Measurements from ENCODE around the gene PARD3. TPM values are rescaled to one million over a fixed set of nuclear protein-coding genes. Genes with fewer than 3 reads are reported as not detected.
A peak's percentile ranks its signal among the peaks of the same experiment; 100 is the strongest.

The PARD3 gene
- total RNA-seq, 1 donor from 2014 or later = 37.2 TPM

DNA sequence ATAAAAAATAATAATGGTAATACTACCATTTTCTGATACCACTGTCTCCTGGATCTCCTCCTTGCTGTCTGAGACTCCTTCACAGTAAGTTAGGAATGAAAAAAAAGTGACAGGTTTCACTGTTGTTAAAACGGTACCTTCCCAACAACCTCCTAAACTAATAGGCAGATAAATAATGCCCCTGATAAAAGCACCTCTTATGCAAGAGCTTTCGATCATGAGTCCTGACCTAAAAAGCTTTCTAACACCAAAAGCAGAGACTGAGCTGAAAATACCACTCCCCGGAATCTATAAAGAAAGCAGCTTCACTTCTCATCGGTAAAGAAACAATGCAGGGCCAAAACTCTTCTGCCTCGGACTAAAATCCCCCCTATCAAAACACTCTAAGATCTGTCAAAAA lies 14.5 kb downstream of the PARD3 start:
- H3K9me3 Mint-ChIP-seq (ENCODE audit: unreplicated experiment) = no peaks in the 10 kb centered on the region
- H3K4me3 Mint-ChIP-seq (ENCODE audit: unreplicated experiment) = no peak overlapping the region
- H3K36me3 Mint-ChIP-seq (ENCODE audit: unreplicated experiment) = peaks cover 8% of the 10 kb centered on the region
- peaks cover 12% of the 10 kb centered on the region for H3K4me1 Mint-ChIP-seq (ENCODE audit: unreplicated experiment)
- H3K27me3 Mint-ChIP-seq (ENCODE audit: unreplicated experiment) = no peaks in the 10 kb centered on the region
- TF ChIP-seq, protein P1, sequence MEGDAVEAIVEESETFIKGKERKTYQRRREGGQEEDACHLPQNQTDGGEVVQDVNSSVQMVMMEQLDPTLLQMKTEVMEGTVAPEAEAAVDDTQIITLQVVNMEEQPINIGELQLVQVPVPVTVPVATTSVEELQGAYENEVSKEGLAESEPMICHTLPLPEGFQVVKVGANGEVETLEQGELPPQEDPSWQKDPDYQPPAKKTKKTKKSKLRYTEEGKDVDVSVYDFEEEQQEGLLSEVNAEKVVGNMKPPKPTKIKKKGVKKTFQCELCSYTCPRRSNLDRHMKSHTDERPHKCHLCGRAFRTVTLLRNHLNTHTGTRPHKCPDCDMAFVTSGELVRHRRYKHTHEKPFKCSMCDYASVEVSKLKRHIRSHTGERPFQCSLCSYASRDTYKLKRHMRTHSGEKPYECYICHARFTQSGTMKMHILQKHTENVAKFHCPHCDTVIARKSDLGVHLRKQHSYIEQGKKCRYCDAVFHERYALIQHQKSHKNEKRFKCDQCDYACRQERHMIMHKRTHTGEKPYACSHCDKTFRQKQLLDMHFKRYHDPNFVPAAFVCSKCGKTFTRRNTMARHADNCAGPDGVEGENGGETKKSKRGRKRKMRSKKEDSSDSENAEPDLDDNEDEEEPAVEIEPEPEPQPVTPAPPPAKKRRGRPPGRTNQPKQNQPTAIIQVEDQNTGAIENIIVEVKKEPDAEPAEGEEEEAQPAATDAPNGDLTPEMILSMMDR (IDR thresholded peaks at IDR 0.05) = no peak
- DNase-seq (ENCODE audit: extremely low spot score, unreplicated experiment) = no peak
- no peak overlapping the region for H3K27ac Mint-ChIP-seq (ENCODE audit: unreplicated experiment)

DNA sequence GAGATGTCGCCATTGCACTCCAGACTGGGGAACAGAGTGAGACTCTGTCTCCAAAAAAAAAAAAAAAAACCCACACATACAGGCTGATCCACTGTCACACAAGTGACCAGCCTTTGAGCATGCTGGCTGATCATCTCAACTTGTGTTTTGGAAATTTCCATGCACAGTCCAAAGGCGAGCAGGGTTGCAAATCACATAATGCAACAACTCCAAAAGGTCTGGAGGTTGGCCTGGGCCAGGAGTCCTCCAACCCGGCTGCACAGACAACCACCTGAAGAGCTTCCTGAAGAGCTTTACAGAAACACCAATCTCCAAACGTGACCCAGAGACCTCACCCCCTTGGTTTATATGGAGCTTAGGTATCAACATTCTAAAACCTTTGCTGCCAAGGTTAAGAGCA lies 16.4 kb downstream of the PARD3 start:
- DNase-seq (ENCODE audit: extremely low spot score, unreplicated experiment) = no peak
- TF ChIP-seq, protein P1 (IDR thresholded peaks at IDR 0.05) = no peak
- Mint-ChIP-seq H3K4me3 (ENCODE audit: unreplicated experiment) (no peak overlapping the region), H3K4me1 (ENCODE audit: unreplicated experiment) (peaks cover 11% of the 10 kb centered on the region), H3K27me3 (ENCODE audit: unreplicated experiment) (no peaks in the 10 kb centered on the region), H3K9me3 (ENCODE audit: unreplicated experiment) (no peaks in the 10 kb centered on the region), H3K27ac (ENCODE audit: unreplicated experiment) (no peak overlapping the region), H3K36me3 (ENCODE audit: unreplicated experiment) (peaks cover 8% of the 10 kb centered on the region)

DNA sequence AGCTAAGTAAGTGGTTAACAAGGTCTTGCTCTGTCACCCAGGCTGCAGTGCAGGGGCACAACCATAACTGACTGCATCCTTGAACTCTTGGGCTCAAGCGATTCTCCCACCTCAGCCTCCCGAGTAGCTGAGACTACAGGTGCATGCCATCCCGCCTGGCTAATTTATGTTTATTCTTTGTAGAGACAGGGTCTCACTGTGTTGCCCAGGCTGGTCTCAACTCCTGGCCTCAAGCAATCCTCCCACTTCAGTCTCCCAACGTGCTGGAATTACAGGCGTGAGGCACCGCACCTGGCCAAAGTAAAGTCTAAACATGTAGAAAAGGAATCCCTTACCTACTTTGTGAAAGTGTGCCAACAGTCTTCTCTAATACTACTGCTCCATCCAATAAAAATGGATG lies 17.9 kb downstream of the PARD3 start:
- peak; percentile 49 for DNase-seq (ENCODE audit: extremely low spot score, unreplicated experiment)
- TF ChIP-seq, protein P1 (IDR thresholded peaks at IDR 0.05) = no peak
- Mint-ChIP-seq H3K4me3 (ENCODE audit: unreplicated experiment) (no peak overlapping the region), H3K27ac (ENCODE audit: unreplicated experiment) (no peak overlapping the region), H3K27me3 (ENCODE audit: unreplicated experiment) (no peaks in the 10 kb centered on the region), H3K36me3 (ENCODE audit: unreplicated experiment) (peaks cover 8% of the 10 kb centered on the region), H3K9me3 (ENCODE audit: unreplicated experiment) (no peaks in the 10 kb centered on the region), H3K4me1 (ENCODE audit: unreplicated experiment) (peaks cover 19% of the 10 kb centered on the region)

DNA sequence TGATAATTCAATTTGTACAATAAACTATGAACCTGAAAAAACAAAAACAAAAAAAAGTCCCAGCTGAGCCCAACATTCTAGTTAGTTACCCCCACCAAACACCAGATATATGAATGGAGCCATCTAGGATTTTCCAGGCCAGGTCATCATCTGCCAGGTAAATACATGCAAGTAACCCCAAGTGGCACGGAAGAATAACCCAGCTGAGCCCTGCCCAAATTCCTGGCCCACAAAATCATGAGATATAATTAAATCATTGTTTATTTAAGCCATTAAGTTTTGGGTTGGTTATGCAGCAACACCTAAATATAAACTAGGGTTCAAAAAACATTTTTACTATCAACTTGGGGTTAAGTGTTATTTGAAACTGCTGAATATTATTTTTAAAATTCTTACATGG lies 19.0 kb downstream of the PARD3 start:
- H3K4me3 Mint-ChIP-seq (ENCODE audit: unreplicated experiment) = no peak overlapping the region
- H3K9me3 Mint-ChIP-seq (ENCODE audit: unreplicated experiment) = no peaks in the 10 kb centered on the region
- H3K36me3 Mint-ChIP-seq (ENCODE audit: unreplicated experiment) = peaks cover 8% of the 10 kb centered on the region
- H3K27ac Mint-ChIP-seq (ENCODE audit: unreplicated experiment) = no peak overlapping the region
- TF ChIP-seq, protein P1 (IDR thresholded peaks at IDR 0.05) = no peak
- H3K27me3 Mint-ChIP-seq (ENCODE audit: unreplicated experiment) = no peaks in the 10 kb centered on the region
- DNase-seq (ENCODE audit: extremely low spot score, unreplicated experiment) = no peak
- H3K4me1 Mint-ChIP-seq (ENCODE audit: unreplicated experiment) = peaks cover 24% of the 10 kb centered on the region

DNA sequence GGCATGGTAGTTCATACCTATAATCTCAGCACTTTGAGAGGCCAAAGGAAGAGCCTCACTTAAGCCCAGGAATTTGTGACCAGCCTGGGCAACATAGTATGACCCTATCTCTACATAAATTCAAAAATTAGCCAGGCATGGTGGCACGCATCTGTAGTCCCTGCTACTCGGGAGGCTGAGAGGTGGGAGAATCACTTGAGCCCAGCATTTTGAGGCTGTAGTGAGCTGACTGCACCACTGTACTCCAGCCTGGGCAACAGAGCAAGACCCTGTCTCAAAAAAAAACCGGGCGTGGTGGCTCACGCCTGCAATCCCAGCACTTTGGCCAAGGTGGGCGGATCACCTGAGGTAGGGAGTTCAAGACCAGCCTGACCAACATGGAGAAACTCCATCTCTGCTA lies 19.8 kb downstream of the PARD3 start:
- Mint-ChIP-seq H3K36me3 (ENCODE audit: unreplicated experiment) (peaks cover 8% of the 10 kb centered on the region), H3K4me3 (ENCODE audit: unreplicated experiment) (no peak overlapping the region), H3K27ac (ENCODE audit: unreplicated experiment) (no peak overlapping the region), H3K4me1 (ENCODE audit: unreplicated experiment) (peaks cover 23% of the 10 kb centered on the region), H3K27me3 (ENCODE audit: unreplicated experiment) (no peaks in the 10 kb centered on the region), H3K9me3 (ENCODE audit: unreplicated experiment) (no peaks in the 10 kb centered on the region)
- TF ChIP-seq, protein P1 (IDR thresholded peaks at IDR 0.05) = no peak
- DNase-seq (ENCODE audit: extremely low spot score, unreplicated experiment) = no peak
